GM19467 (cell line): Measurements from ENCODE around the gene MAPK7.

Experiments used
- ATAC-seq: cut with Tn5 transposase; IDR thresholded peaks from one replicate; pipeline ENCODE4 v1.9.1; 2021; ENCODE audit warnings: mild to moderate bottlenecking, moderate library complexity; ENCODE audit not compliant: unreplicated experiment

The MAPK7 gene

GRCh38 chr17:19362277-19363113, 15.8 kb upstream of the MAPK7 start, which contains the start of gene B9D1:
Gene B9D1 (minus strand): TSS chr17:19362723. CDS start chr17:19362569, 154 bp downstream.
- peak; percentile 59 for ATAC-seq

DNA sequence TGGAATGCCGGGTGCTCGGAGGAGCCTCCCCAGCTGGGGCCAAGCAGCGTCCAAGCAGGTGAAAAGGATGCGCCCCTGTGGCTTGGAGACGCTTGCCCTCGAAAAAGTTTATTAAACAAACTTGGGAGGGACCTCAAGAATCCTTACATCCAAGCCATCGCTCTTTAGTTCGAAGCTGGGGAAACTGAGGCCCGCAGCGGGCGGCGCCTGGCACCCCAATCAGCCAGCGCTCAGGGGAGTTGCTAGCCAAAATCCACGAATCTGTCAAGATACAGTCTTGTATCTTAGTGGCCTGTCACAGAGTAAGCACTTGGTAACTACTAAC, 15.2 kb upstream of the MAPK7 start:
- ATAC-seq, result no peak

DNA sequence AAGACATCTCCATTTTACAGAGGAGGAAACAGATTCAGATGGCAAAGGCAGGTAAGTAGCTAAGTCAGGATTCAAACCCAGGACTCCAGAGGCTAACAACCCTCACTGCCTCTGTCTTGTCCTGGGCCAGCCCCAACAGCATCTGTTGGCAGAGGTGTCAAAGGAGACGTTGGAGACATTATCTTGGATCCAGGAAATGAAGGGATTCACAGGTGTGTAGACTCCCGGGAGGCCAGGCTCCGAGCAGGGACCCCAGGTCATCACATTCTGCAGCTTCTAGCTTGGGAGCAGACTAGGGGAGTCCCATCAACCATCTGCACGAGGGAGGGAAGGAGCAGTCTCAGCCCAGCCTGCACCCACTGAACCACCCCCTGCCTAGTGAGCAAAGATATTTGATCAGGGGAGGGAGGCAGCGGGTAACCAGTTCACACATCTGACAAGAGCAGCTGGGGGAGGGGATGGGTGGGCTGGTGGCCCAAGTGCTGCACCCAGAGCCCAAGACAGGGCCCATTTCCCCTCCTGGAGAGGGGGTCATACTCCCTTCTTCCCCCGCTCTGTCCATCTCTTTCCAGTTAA, 14.8 kb upstream of the MAPK7 start:
- ATAC-seq, result no peak

GRCh38 chr17:19364699-19365498, 13.4 kb upstream of the MAPK7 start:
- ATAC-seq, result no peak

- ATAC-seq, result no peak
These were observed 12.8 kb upstream of the MAPK7 start for GRCh38 chr17:19365499-19365817.

GRCh38 chr17:19365833-19366636, 12.3 kb upstream of the MAPK7 start:
- ATAC-seq, result no peak

DNA sequence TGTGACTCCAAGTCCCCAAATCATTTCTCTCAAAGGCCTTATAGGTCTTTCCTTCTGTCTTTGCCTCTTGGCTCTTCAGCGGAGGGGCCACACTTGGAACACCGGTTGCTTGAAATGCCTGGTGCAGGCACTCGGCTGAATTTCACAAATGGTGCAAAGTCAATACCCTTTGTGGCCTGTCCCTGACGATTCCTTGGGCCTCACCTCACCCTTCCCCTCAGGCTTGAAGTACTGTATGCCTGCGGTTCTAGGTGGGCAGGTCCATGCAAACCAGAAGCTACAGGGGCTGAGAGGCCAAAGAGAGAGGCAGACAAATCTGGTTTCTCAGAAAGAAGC, 11.7 kb upstream of the MAPK7 start:
- ATAC-seq, result no peak

- ATAC-seq, result no peak
These were observed 10.1 kb upstream of the MAPK7 start for GRCh38 chr17:19368229-19368628.

- ATAC-seq, result no peak
These were observed 9.1 kb upstream of the MAPK7 start for GRCh38 chr17:19369107-19369778.

DNA sequence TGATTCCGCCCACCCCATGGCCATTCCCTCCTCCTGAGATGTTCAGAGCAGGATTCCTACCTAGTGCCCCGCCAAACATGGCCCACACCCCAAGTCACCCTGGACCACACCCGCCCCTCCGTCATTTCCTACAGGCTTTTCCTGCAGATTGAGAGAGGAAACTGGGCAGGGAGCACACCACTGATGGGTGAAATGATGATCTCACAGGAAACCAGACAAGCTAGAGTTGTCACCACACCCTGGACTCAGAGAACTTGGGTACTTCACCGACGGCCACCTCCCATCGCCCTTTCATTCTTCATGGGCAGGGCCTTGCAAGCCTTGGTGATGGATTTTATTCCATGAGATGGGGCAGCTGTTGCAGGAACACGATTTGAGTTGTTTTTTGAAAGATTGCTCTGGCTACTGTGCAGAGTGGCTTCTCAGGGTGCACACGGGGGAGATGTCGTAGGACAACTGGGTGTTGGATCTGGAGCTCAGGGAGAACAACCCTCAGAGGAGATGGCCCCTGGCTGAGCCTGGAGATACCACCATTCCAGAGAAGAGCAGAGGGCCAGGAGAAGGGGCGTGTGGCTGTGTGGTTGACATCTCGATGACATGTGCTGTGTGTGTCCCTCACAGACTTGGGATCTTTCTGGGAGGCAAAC, 8.3 kb upstream of the MAPK7 start:
- ATAC-seq, result no peak

DNA sequence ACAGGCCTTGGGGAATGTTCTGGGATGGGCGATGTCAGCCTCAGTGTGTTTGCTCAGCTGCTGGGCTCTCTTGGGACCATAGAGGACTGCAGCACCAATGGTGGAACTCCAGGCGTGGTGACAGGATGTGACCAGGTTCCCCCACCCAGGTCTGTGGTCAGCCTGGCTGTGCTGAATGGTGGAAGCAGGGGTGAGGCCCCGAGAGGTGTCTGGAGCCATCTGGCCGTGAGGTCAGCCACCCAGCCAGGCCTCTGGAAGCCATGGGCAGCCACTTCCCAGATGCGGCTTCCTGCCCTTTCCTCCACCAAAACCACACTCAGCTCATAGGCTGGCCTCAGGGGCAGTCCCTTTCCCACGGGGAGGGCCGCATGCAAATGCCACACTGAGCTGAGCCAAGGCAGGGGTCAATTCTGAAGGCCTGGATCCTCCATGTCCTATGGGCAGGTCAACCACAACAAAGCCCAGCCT, 7.8 kb upstream of the MAPK7 start:
- ATAC-seq, result peak; percentile 59

GRCh38 chr17:19371259-19372010, 6.9 kb upstream of the MAPK7 start:
- no peak for ATAC-seq

- ATAC-seq, result no peak
These were observed 6.3 kb upstream of the MAPK7 start for GRCh38 chr17:19372011-19372370.

- ATAC-seq, result no peak
These were observed 5.9 kb upstream of the MAPK7 start for GRCh38 chr17:19372439-19372838.

DNA sequence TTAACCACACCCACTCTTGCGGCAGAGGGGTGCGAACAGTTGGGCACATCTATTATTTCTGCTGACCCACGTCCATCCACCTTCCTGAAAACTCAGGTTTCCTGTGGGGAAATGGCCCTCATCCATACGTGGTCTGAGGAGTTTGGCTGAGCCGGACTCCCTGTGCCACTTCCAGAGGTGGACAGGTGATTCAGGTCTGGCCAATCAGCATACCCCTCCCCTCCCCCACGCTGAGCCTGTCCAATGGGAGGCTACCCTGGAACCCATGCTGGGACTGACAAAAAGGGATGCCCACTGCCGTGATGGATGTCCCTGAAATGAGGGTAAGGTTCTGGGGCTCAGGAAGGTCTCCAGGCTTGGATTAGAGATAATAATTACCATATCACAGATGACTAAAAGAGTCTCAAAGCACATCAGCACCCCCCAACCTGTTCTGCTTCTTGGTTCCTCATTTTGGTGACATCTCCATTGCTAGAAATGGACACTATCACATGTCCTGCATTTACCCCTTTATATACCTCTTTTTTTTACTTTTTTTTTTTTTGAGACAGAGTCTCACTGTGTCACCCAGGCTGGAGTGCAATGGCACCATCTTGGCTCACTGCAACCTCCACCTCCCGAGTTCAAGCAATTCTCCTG, 5.3 kb upstream of the MAPK7 start:
- ATAC-seq, result no peak

- ATAC-seq, result no peak
These were observed 4.2 kb upstream of the MAPK7 start for GRCh38 chr17:19374136-19374535.

DNA sequence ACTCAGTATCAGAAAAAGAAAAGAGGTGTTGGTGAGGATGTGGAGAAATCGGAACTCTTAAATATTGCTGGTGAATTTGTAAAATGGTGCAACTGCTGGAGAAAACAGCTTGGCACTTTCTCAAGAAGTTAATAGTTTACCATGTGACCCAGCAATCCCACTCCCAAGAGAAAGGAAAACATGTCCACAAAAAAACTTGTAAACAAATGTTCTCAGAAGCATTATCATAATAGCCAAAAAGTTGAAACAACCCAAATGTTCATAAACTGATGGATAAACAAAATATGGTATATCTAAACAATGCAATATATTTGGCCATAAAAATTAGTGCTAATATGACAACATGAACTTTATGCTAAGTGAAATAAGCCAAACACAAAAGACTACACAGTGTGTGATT, 2.6 kb upstream of the MAPK7 start:
- ATAC-seq, result no peak

DNA sequence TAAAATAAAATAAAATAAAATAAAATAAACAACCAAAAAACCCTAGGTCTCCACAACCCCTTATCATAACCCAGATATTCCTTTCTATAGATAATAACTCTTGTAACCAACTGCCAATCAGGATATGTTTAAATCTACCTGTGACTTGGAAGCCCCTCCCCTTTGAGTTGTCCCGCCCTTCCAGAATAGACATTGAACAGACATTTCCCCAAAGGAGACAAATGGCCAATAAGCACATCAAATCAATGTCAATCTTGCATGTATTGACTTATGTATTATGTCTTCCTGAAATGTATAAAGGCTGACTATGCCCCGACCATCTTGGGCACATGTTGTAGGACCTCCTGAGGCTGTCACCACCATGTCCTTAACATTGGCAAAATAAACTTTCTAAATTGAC, 1.5 kb upstream of the MAPK7 start:
- ATAC-seq, result no peak
